Endothelial cell of umbilical vein (primary cell): ENCODE measurements around the gene SEPTIN7.

Experiments
- EZH2 ChIP-seq: IDR thresholded peaks from 2 replicates; pipeline ENCODE4 v1.6.1; 2012; ENCODE audit warnings: borderline replicate concordance, low read depth, mild to moderate bottlenecking, moderate library complexity, low read length, inconsistent platforms; ENCODE audit not compliant: severe bottlenecking
- FOS ChIP-seq: IDR thresholded peaks from 2 replicates; pipeline ENCODE4 v1.6.1; 2011; ENCODE audit warnings: mild to moderate bottlenecking, low read length, moderate library complexity, borderline replicate concordance; ENCODE audit not compliant: insufficient read depth
- GATA2 ChIP-seq: IDR thresholded peaks from 2 replicates; pipeline ENCODE4 v1.7.0; 2011; ENCODE audit warnings: low read depth, mild to moderate bottlenecking, moderate library complexity, mixed read lengths, low read length; ENCODE audit not compliant: insufficient read length, insufficient read depth
- JUN ChIP-seq: IDR thresholded peaks from 2 replicates; pipeline ENCODE4 v1.6.1; 2011; ENCODE audit warnings: borderline replicate concordance, low read depth; ENCODE audit not compliant: insufficient read length, insufficient read depth
- MYC ChIP-seq: IDR thresholded peaks from one replicate; pipeline ENCODE4 v1.6.1; 2011; ENCODE audit warnings: mild to moderate bottlenecking, low read depth, low read length
- POLR2A ChIP-seq: IDR thresholded peaks from 2 replicates; pipeline ENCODE4 v1.6.1; 2012; ENCODE audit warnings: low read depth, mild to moderate bottlenecking, control low read depth, low read length
- POLR2AphosphoS5 ChIP-seq: IDR thresholded peaks from 2 replicates; pipeline ENCODE4 v1.6.1; 2012; ENCODE audit warnings: low read depth, mild to moderate bottlenecking, control low read depth, low read length, moderate library complexity; ENCODE audit not compliant: insufficient read depth
- TF ChIP-seq, protein P1 (sequence below), 2 donors: IDR thresholded peaks; 1 replicate in 1 of 2; 2 replicates in 1 of 2; pipeline ENCODE4 v1.5.1; 2011; ENCODE audit warnings: low read length in 2 of 2, mild to moderate bottlenecking in 2 of 2, moderate library complexity in 2 of 2, control low read depth in 1 of 2, inconsistent platforms in 1 of 2, low read depth in 1 of 2; ENCODE audit not compliant: insufficient read depth in 1 of 2; ENCODE audit errors: extremely low read depth in 1 of 2
- TF ChIP-seq, protein P2 (sequence below): IDR thresholded peaks from 2 replicates; pipeline ENCODE4 v1.6.1; 2011; ENCODE audit not compliant: insufficient read depth, insufficient read length

DNA sequence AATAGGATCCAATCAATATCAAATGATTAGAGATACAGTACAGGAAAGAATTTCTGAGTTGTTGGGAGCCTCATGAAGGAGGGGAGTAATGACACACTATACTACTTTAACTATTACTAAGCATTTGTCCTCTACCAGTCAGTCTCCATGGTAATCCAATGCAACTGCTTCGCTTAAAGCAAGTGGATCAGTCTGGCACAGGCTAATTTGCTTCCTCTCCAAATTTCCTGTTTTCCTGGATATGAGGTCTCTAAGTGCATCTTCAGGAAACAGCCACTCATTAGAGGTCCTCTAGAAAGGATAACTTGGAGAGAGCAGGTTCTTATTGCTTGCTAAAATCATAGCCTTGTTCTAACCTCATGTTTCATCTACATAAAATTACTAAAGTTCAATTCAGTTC is 8.4 kb upstream of the SEPTIN7 start:
- TF ChIP-seq, protein P1, sequence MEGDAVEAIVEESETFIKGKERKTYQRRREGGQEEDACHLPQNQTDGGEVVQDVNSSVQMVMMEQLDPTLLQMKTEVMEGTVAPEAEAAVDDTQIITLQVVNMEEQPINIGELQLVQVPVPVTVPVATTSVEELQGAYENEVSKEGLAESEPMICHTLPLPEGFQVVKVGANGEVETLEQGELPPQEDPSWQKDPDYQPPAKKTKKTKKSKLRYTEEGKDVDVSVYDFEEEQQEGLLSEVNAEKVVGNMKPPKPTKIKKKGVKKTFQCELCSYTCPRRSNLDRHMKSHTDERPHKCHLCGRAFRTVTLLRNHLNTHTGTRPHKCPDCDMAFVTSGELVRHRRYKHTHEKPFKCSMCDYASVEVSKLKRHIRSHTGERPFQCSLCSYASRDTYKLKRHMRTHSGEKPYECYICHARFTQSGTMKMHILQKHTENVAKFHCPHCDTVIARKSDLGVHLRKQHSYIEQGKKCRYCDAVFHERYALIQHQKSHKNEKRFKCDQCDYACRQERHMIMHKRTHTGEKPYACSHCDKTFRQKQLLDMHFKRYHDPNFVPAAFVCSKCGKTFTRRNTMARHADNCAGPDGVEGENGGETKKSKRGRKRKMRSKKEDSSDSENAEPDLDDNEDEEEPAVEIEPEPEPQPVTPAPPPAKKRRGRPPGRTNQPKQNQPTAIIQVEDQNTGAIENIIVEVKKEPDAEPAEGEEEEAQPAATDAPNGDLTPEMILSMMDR (IDR thresholded peaks at IDR 0.05; ENCODE audit: extremely low read depth in 1 of 2, insufficient read depth in 1 of 2, low read depth in 1 of 2, low read length in 2 of 2), result no peak
- TF ChIP-seq POLR2A (no peak), POLR2AphosphoS5 (no peak), EZH2 (no peak), GATA2 (no peak), JUN (peak; percentile 12), MYC (no peak), FOS (no peak)
- TF ChIP-seq, protein P2, sequence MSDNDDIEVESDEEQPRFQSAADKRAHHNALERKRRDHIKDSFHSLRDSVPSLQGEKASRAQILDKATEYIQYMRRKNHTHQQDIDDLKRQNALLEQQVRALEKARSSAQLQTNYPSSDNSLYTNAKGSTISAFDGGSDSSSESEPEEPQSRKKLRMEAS, result no peak
